HEK293 (cell line): ENCODE data around the gene DDX52.

ENCODE experiments used
- CTCF ChIA-PET: fragments of 350-600 bp; formaldehyde crosslinking; extraction: SDS; loops from one replicate; lab custom pipeline; 2021; ENCODE audit warnings: antibody characterized with exemption; lab: Yijun Ruan, JAX
- POLR2A ChIA-PET: fragments of 300-600 bp; formaldehyde crosslinking; extraction: SDS; loops from one replicate; lab custom pipeline; 2020; ENCODE audit warnings: antibody characterized with exemption, inconsistent platforms; lab: Yijun Ruan, JAX
- H3K27ac ChIP-seq: fragments of 200-500 bp; sonication (Bioruptor generic); 2 replicates; pipeline ENCODE4 v1.5.1; 2014; ENCODE audit warnings: low read depth, low read length, control low read depth, inconsistent platforms; ENCODE audit errors: extremely low read depth
- H3K36me3 ChIP-seq, 2 experiments: fragments of 200-500 bp in 1 of 2; sonication (Bioruptor generic) in 1 of 2; 1 replicate in 1 of 2; 2 replicates in 1 of 2; pipeline ENCODE4 v1.5.1; 2014 to 2017; ENCODE audit warnings: inconsistent platforms in 2 of 2, low read length in 2 of 2; ENCODE audit not compliant: control insufficient read depth in 2 of 2, insufficient read depth in 1 of 2
- H3K4me1 ChIP-seq: fragments of 200-500 bp; sonication (Bioruptor generic); 2 replicates; pipeline ENCODE4 v1.5.1; 2014; ENCODE audit warnings: mild to moderate bottlenecking, low read length, inconsistent platforms; ENCODE audit not compliant: control insufficient read depth, insufficient read depth
- H3K4me3 ChIP-seq: 2 replicates; pipeline ENCODE4 v1.5.1; 2011; ENCODE audit warnings: low read depth, mild to moderate bottlenecking, control low read depth, low read length, moderate library complexity
- H3K9me3 ChIP-seq: fragments of 200-500 bp; sonication (Bioruptor generic); 2 replicates; pipeline ENCODE4 v1.5.1; 2014; ENCODE audit warnings: low read depth, low read length, inconsistent platforms; ENCODE audit not compliant: control insufficient read depth, insufficient read depth
- FEZF1 ChIP-seq: fragments of 450-650 bp; formaldehyde crosslinking; IDR thresholded peaks from 2 replicates; pipeline ENCODE4 v1.5.1; 2016; ENCODE audit warnings: missing biosample characterization, missing genetic modification characterization
- HOXA7 ChIP-seq: sonication (generic); formaldehyde crosslinking; IDR thresholded peaks from 2 replicates; pipeline ENCODE4 v1.8.1; 2022; ENCODE audit warnings: missing genetic modification reagents, borderline replicate concordance
- KLF10 ChIP-seq: fragments of 450-650 bp; IDR thresholded peaks from 2 replicates; pipeline ENCODE4 v1.5.1; 2018; ENCODE audit warnings: missing biosample characterization, mild to moderate bottlenecking, missing genetic modification characterization
- KLF8 ChIP-seq: fragments of 450-650 bp; formaldehyde crosslinking; IDR thresholded peaks from 2 replicates; pipeline ENCODE4 v1.5.1; 2016; ENCODE audit warnings: missing biosample characterization, missing genetic modification characterization
- OSR2 ChIP-seq: fragments of 450-650 bp; formaldehyde crosslinking; IDR thresholded peaks from 2 replicates; pipeline ENCODE4 v1.5.1; 2016; ENCODE audit warnings: missing biosample characterization, missing genetic modification characterization
- PATZ1 ChIP-seq: fragments of 450-650 bp; formaldehyde crosslinking; IDR thresholded peaks from 2 replicates; pipeline ENCODE4 v1.5.1; 2016; ENCODE audit warnings: missing biosample characterization, missing genetic modification characterization
- SETDB1 ChIP-seq: IDR thresholded peaks from one replicate; pipeline ENCODE4 v1.6.1; 2017; ENCODE audit warnings: mild to moderate bottlenecking, low read length, moderate library complexity, mixed read lengths; ENCODE audit not compliant: insufficient read length
- WT1 ChIP-seq: fragments of 450-650 bp; formaldehyde crosslinking; IDR thresholded peaks from 2 replicates; pipeline ENCODE4 v1.5.1; 2016; ENCODE audit warnings: missing biosample characterization, missing genetic modification characterization
- ZBTB20 ChIP-seq: fragments of 450-650 bp; formaldehyde crosslinking; IDR thresholded peaks from 2 replicates; pipeline ENCODE4 v1.5.1; 2016; ENCODE audit warnings: missing biosample characterization, missing genetic modification characterization
- ZFHX2 ChIP-seq: fragments of 450-650 bp; formaldehyde crosslinking; conservative IDR thresholded peaks from 2 replicates; pipeline ENCODE4 v1.5.1; 2016; ENCODE audit warnings: missing biosample characterization, missing genetic modification characterization
- ZNF214 ChIP-seq: fragments of 450-650 bp; formaldehyde crosslinking; IDR thresholded peaks from 2 replicates; pipeline ENCODE4 v1.5.1; 2017; ENCODE audit warnings: missing biosample characterization, mild to moderate bottlenecking, missing genetic modification characterization, borderline replicate concordance
- ZNF24 ChIP-seq: fragments of 450-650 bp; formaldehyde crosslinking; IDR thresholded peaks from 2 replicates; pipeline ENCODE4 v1.5.1; 2016; ENCODE audit warnings: missing biosample characterization, missing genetic modification characterization
- ZNF274 ChIP-seq, 2 experiments: fragments of 200-500 bp in 1 of 2; fragments of 450-650 bp in 1 of 2; sonication (Bioruptor generic) in 1 of 2; formaldehyde crosslinking in 1 of 2; IDR thresholded peaks; 2 replicates each; pipeline versions ENCODE4 v1.5.1 to v1.6.1; 2014 to 2016; ENCODE audit warnings: borderline replicate concordance in 1 of 2, inconsistent platforms in 1 of 2, low read length in 1 of 2, missing biosample characterization in 1 of 2, missing genetic modification characterization in 1 of 2
- ZNF292 ChIP-seq: fragments of 450-650 bp; formaldehyde crosslinking; IDR thresholded peaks from 2 replicates; pipeline ENCODE4 v1.5.1; 2016; ENCODE audit warnings: low read depth, missing biosample characterization, missing genetic modification characterization, borderline replicate concordance
- ZNF398 ChIP-seq: fragments of 450-650 bp; formaldehyde crosslinking; IDR thresholded peaks from 2 replicates; pipeline ENCODE4 v1.5.1; 2017; ENCODE audit warnings: missing biosample characterization, missing genetic modification characterization
- ZNF426 ChIP-seq: fragments of 450-650 bp; formaldehyde crosslinking; IDR thresholded peaks from 2 replicates; pipeline ENCODE4 v1.5.1; 2017; ENCODE audit warnings: missing biosample characterization, missing genetic modification characterization, mild to moderate bottlenecking, inconsistent platforms, moderate library complexity
- ZNF513 ChIP-seq: fragments of 450-650 bp; IDR thresholded peaks from 2 replicates; pipeline ENCODE4 v1.5.1; 2018; ENCODE audit warnings: missing biosample characterization, missing genetic modification characterization
- ZNF530 ChIP-seq: fragments of 450-650 bp; formaldehyde crosslinking; IDR thresholded peaks from 2 replicates; pipeline ENCODE4 v1.5.1; 2016; ENCODE audit warnings: low read depth, missing biosample characterization, missing genetic modification characterization
- ZNF555 ChIP-seq: fragments of 450-650 bp; formaldehyde crosslinking; conservative IDR thresholded peaks from 2 replicates; pipeline ENCODE4 v1.5.1; 2017; ENCODE audit warnings: missing biosample characterization, mild to moderate bottlenecking, missing genetic modification characterization, inconsistent platforms
- ZNF585B ChIP-seq: fragments of 450-650 bp; formaldehyde crosslinking; IDR thresholded peaks from 2 replicates; pipeline ENCODE4 v1.5.1; 2016; ENCODE audit warnings: missing biosample characterization, missing genetic modification characterization
- ZNF621 ChIP-seq: fragments of 450-650 bp; formaldehyde crosslinking; IDR thresholded peaks from 2 replicates; pipeline ENCODE4 v1.5.1; 2017; ENCODE audit warnings: missing biosample characterization, missing genetic modification characterization
- ZNF639 ChIP-seq: fragments of 450-650 bp; formaldehyde crosslinking; IDR thresholded peaks from 2 replicates; pipeline ENCODE4 v1.5.1; 2016; ENCODE audit warnings: missing biosample characterization, missing genetic modification characterization
- ZNF658 ChIP-seq: fragments of 450-650 bp; formaldehyde crosslinking; IDR thresholded peaks from 2 replicates; pipeline ENCODE4; 2016; ENCODE audit warnings: missing biosample characterization, missing genetic modification characterization
- ZNF837 ChIP-seq: fragments of 450-650 bp; formaldehyde crosslinking; IDR thresholded peaks from 2 replicates; pipeline ENCODE4 v1.5.1; 2016; ENCODE audit warnings: missing biosample characterization, missing genetic modification characterization
- TF ChIP-seq, protein P1 (sequence below): fragments of 450-650 bp; formaldehyde crosslinking; conservative IDR thresholded peaks from 2 replicates; pipeline ENCODE4 v1.5.1; 2016; ENCODE audit warnings: low read depth, missing biosample characterization, missing genetic modification characterization

The DDX52 gene

GRCh38 chr17:37689317-37689716 lies 46.1 kb upstream of the DDX52 start (continued):
- TF ChIP-seq, protein P1, sequence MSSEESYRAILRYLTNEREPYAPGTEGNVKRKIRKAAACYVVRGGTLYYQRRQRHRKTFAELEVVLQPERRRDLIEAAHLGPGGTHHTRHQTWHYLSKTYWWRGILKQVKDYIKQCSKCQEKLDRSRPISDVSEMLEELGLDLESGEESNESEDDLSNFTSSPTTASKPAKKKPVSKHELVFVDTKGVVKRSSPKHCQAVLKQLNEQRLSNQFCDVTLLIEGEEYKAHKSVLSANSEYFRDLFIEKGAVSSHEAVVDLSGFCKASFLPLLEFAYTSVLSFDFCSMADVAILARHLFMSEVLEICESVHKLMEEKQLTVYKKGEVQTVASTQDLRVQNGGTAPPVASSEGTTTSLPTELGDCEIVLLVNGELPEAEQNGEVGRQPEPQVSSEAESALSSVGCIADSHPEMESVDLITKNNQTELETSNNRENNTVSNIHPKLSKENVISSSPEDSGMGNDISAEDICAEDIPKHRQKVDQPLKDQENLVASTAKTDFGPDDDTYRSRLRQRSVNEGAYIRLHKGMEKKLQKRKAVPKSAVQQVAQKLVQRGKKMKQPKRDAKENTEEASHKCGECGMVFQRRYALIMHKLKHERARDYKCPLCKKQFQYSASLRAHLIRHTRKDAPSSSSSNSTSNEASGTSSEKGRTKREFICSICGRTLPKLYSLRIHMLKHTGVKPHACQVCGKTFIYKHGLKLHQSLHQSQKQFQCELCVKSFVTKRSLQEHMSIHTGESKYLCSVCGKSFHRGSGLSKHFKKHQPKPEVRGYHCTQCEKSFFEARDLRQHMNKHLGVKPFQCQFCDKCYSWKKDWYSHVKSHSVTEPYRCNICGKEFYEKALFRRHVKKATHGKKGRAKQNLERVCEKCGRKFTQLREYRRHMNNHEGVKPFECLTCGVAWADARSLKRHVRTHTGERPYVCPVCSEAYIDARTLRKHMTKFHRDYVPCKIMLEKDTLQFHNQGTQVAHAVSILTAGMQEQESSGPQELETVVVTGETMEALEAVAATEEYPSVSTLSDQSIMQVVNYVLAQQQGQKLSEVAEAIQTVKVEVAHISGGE (tag by site-specific recombination): no peak
- TF ChIP-seq ZNF639 (tag by site-specific recombination) (no peak), ZNF658 (no peak), ZNF214 (tag by site-specific recombination) (no peak), ZNF837 (tag by site-specific recombination) (no peak), ZFHX2 (tag by site-specific recombination) (no peak), OSR2 (no peak), ZNF555 (tag by site-specific recombination) (no peak), ZNF530 (tag by site-specific recombination) (no peak), ZNF426 (no peak), ZNF621 (no peak)

GRCh38 chr17:37683454-37683984 lies 40.3 kb upstream of the DDX52 start:
- Histone ChIP-seq H3K4me3 (no peak overlapping the region), H3K4me1 (no peaks in the 10 kb centered on the region), H3K9me3 (no peaks in the 10 kb centered on the region), H3K36me3 (no peaks in the 10 kb centered on the region), H3K27ac (no peak overlapping the region)
- CTCF ChIA-PET: interaction anchor here (0.6 to 1.2 kb wide), 2 partner anchors 20 to 75 kb away, joined by 3 to 7 read pairs; no protein-coding TSS in a partner anchor
- POLR2A ChIA-PET: no interaction called here
- TF ChIP-seq ZNF24 (tag by site-specific recombination) (no peak), KLF8 (tag by site-specific recombination) (no peak), SETDB1 (no peak), ZBTB20 (no peak), WT1 (tag by site-specific recombination) (no peak), PATZ1 (tag by site-specific recombination) (no peak), ZNF292 (no peak), FEZF1 (tag by site-specific recombination) (no peak), KLF10 (tag by site-specific recombination) (no peak), ZNF585B (no peak), OSR2 (no peak), ZNF274 (IDR thresholded peaks at IDR 0.05; ENCODE audit: low read length) (no peak), ZNF274 (tag by site-specific recombination; IDR thresholded peaks at IDR 0.05; ENCODE audit: borderline replicate concordance) (no peak), HOXA7 (no peak), ZNF398 (tag by site-specific recombination) (no peak), ZNF513 (tag by site-specific recombination) (no peak)
